AML-193 (cell line): Measurements from ENCODE around the gene MED13L.

ENCODE experiments used
- DNase-seq, 2 experiments: peaks; one replicate each; lab custom pipeline; 2025; lab: John Stamatoyannopoulos, UW

MED13L gene

GRCh38 chr12:116277467-116278278 lies at the start of gene MED13L:
MED13L (minus strand) TSS chr12:116277693; CDS start chr12:116277131, 562 bp downstream.
- DNase-seq: peak; percentile 63 to 66

GRCh38 chr12:116325336-116325664 lies 47.8 kb upstream of the MED13L start:
- DNase-seq: peak; percentile 28 to 53

- DNase-seq: peak; percentile 75 to 76
Measured at GRCh38 chr12:116324654-116325335, 47.3 kb upstream of the MED13L start.

- DNase-seq: peak; percentile 46 to 64
Measured at GRCh38 chr12:116323406-116324386, 46.2 kb upstream of the MED13L start.

GRCh38 chr12:116321913-116322312 lies 44.4 kb upstream of the MED13L start:
- DNase-seq: no peak

GRCh38 chr12:116320791-116321217 lies 43.3 kb upstream of the MED13L start:
- DNase-seq: no peak

GRCh38 chr12:116319898-116320621 lies 42.6 kb upstream of the MED13L start:
- DNase-seq: no peak

- DNase-seq: no peak
Measured at GRCh38 chr12:116319233-116319897, 41.9 kb upstream of the MED13L start.

GRCh38 chr12:116318576-116319232 lies 41.2 kb upstream of the MED13L start:
- no peak for DNase-seq

GRCh38 chr12:116317986-116318575 lies 40.6 kb upstream of the MED13L start:
- no peak for DNase-seq

- no peak for DNase-seq
Measured at GRCh38 chr12:116317139-116317538, 39.6 kb upstream of the MED13L start.

- peak; percentile 71 to 76 for DNase-seq
Measured at GRCh38 chr12:116314477-116314876, 37.0 kb upstream of the MED13L start.

GRCh38 chr12:116313194-116313927 lies 35.9 kb upstream of the MED13L start:
- no peak for DNase-seq

- no peak for DNase-seq
Measured at GRCh38 chr12:116310082-116310481, 32.6 kb upstream of the MED13L start.

- no peak for DNase-seq
Measured at GRCh38 chr12:116309343-116309742, 31.9 kb upstream of the MED13L start.

GRCh38 chr12:116308647-116309046 lies 31.2 kb upstream of the MED13L start:
- DNase-seq: no peak

GRCh38 chr12:116306968-116307367 lies 29.5 kb upstream of the MED13L start:
- no peak for DNase-seq

GRCh38 chr12:116306506-116306905 lies 29.0 kb upstream of the MED13L start:
- no peak for DNase-seq

- DNase-seq: no peak
Measured at GRCh38 chr12:116304621-116305020, 27.1 kb upstream of the MED13L start.
